SK-N-MC (cell line): ENCODE results near the gene SLCO4A1.

ENCODE experiments used
- EZH2 ChIP-seq: fragments of 200-600 bp; sonication (generic); IDR thresholded peaks from one replicate; pipeline ENCODE4 v1.6.1; 2017; ENCODE audit warnings: antibody characterized with exemption
- FOXP2 ChIP-seq: optimal IDR thresholded peaks from 2 replicates; pipeline ENCODE3; 2011; ENCODE audit warnings: mild to moderate bottlenecking, moderate library complexity; ENCODE audit not compliant: insufficient read depth; ENCODE audit errors: extremely low read length, control extremely low read depth
- POLR2AphosphoS5 ChIP-seq: IDR thresholded peaks from 2 replicates; pipeline ENCODE4 v1.6.1; 2012; ENCODE audit warnings: mild to moderate bottlenecking, low read depth, low read length, borderline replicate concordance

- TF ChIP-seq POLR2AphosphoS5 (no peak), EZH2 (no peak), FOXP2 (no peak)
Measured at GRCh38 chr20:62652894-62653305, 10.6 kb downstream of the SLCO4A1 start.
